ENCODE data around the gene DLEC1.

DLEC1 gene

DNA sequence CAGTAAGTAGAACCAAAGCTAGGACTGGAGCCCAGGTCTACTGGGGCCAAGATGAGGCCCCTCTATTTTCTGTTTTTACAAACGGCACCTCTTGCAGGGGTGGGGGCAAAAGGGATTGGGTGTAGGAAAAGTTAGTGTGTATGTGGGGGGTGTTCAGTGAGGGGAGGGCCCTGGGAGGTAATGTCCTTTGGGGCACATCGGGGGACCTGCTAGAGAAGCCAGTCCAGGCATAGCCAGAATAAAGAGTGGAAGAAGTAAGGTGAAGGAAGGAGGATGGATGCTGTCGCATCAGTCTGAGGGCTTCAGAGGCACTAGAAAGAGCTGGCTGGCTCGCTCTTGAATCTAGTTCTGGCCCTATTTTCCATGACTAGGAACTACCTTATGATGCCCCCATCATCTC is 12.2 kb upstream of the DLEC1 start:
- TF ChIP-seq, protein P1, sequence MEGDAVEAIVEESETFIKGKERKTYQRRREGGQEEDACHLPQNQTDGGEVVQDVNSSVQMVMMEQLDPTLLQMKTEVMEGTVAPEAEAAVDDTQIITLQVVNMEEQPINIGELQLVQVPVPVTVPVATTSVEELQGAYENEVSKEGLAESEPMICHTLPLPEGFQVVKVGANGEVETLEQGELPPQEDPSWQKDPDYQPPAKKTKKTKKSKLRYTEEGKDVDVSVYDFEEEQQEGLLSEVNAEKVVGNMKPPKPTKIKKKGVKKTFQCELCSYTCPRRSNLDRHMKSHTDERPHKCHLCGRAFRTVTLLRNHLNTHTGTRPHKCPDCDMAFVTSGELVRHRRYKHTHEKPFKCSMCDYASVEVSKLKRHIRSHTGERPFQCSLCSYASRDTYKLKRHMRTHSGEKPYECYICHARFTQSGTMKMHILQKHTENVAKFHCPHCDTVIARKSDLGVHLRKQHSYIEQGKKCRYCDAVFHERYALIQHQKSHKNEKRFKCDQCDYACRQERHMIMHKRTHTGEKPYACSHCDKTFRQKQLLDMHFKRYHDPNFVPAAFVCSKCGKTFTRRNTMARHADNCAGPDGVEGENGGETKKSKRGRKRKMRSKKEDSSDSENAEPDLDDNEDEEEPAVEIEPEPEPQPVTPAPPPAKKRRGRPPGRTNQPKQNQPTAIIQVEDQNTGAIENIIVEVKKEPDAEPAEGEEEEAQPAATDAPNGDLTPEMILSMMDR (IDR thresholded peaks at IDR 0.05; ENCODE audit: control insufficient read depth, insufficient read depth, low read depth, low read length, missing control alignments) = no peak
- H3K4me3 ChIP-seq (ENCODE audit: control insufficient read depth, low read depth, low read length) = no peak overlapping the region
- DNase-seq (ENCODE audit: low read depth) = no peak

DNA sequence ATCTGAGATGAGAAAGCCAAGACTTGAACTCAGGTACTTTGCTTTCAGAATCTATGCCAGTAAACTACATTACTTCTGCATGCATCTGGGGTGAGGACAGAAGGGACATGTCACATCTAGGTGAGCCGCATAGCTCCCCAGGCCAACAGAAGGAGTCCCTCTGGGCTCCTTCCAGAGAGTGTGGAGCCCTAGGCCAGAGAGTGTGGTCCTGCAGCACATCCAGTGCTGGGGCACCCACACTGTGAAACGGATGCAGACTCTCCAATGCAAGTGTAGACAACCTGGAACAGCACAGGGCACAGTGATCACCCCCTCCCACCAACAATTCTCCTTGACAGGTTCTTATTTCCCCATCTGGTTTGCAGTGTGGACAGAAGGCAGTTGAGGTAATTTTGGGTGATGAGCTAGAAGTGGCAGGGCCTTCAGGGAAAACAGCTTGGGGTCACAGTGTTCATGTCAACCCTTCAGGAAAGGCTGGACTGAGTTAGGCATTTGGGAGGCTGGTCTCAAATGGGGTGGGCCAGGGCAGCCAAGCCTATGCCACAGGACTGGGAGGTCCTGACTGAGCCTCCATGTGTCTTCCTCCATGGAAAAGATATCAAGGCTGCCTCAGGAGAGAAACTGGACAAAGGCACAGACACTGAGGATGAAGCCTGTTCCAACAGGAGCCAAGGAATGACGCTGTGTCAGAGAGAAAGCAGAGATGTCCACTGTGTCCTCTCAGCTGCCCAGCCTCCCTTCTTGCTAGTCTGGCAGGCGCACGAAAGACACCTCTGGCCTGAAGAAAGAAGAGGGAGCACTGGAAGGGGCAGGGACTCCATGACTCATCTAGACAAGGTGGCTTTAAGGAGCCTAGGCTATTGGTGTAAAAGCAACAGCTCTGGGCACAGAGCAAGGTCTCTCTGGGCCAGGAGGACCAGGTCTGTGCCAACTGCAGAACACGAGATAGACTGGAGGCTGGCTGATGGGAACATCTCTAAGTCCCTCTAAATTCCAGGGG is 11.2 kb upstream of the DLEC1 start:
- no peak for DNase-seq (ENCODE audit: low read depth)
- TF ChIP-seq, protein P1 (IDR thresholded peaks at IDR 0.05; ENCODE audit: control insufficient read depth, insufficient read depth, low read depth, low read length, missing control alignments) = no peak
- H3K4me3 ChIP-seq (ENCODE audit: control insufficient read depth, low read depth, low read length) = no peak overlapping the region

DNA sequence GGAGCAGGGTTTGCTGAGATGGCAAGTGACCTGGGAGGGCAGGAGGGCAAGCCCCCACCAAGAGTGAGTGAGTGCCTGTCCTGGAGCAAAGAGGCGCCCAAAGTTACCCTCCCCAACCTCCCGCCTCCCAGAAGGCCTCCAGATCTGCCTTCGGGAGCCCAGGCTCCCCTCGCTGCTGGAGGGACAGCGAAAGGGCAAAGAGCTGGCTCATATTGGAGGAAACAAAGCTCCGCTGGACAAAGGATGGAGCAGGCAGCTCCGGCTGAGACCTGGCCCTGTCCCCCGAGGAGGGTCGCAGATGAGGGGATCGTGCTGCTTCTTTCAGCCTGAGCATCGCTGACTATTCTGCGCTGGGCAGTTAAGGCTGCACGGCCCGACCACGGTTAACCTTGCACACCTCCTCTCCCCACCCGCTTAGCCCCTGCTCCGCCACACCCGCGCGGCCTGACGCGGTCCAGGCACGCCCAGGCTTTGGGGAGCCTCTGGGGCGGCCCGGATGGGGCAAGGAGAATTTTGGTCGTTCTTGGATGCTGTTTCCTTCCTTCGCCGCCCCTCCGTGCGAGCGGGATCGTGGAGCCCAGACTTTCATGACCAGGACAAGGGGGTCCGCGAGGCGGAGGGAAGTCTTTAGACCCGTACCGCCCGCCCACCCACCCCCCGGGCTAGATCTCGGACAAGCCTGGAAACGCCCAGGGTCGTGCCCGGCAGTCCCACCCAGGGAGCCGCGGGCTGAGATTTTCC is 10.2 kb upstream of the DLEC1 start:
- DNase-seq (ENCODE audit: low read depth) = no peak

DNA sequence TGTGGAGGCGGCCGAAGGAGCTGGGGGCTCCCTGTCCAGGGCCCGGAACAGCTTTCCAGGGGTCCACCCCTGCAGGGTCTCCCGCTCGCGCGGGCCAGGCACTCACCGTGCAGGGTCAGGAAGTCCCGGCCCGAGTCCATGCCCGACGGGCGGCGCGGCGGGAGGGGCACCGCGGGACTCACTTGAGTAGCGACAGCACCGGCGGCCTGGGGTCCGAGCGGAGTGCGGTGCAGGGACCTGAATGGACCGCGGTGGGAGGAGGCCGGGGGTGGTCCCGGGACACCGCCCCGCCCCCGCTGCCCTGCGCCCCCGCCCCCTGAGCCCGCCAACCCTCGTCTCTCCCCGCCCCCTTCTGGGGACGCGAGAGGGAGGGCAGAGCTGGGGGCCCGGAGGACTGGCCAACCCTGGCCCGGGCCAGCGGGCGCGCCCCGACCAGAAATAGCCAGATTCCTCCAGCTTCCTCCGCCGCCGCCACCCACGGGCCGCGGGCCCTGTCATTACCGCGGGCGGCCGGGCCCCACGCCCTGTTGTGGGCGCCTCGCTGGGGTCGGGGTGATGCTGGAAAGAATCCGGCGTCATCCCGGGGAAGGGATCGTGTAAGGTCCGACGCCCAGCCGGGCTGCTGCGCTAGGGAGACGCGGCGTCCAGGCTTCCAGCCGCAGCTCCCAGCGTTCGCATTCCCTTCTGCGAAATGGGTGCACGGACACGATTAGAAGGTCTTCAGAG is 9.4 kb upstream of the DLEC1 start, which contains the start of gene PLCD1:
Gene PLCD1 (minus strand): TSS at position 243 of the 726 bp plus-strand sequence. CDS start 103 bp downstream, at position 140.
- peak within 1 kb of the TSS; percentile 74 for H3K4me3 ChIP-seq (ENCODE audit: control insufficient read depth, low read depth, low read length)
- TF ChIP-seq, protein P1 (IDR thresholded peaks at IDR 0.05; ENCODE audit: control insufficient read depth, insufficient read depth, low read depth, low read length, missing control alignments) = no peak

More for the DNA sequence above, 10.2 kb upstream of the DLEC1 start:
- H3K4me3 ChIP-seq (ENCODE audit: control insufficient read depth, low read depth, low read length) = peak overlapping the region; percentile 74
- TF ChIP-seq, protein P1 (IDR thresholded peaks at IDR 0.05; ENCODE audit: control insufficient read depth, insufficient read depth, low read depth, low read length, missing control alignments) = no peak

DNA sequence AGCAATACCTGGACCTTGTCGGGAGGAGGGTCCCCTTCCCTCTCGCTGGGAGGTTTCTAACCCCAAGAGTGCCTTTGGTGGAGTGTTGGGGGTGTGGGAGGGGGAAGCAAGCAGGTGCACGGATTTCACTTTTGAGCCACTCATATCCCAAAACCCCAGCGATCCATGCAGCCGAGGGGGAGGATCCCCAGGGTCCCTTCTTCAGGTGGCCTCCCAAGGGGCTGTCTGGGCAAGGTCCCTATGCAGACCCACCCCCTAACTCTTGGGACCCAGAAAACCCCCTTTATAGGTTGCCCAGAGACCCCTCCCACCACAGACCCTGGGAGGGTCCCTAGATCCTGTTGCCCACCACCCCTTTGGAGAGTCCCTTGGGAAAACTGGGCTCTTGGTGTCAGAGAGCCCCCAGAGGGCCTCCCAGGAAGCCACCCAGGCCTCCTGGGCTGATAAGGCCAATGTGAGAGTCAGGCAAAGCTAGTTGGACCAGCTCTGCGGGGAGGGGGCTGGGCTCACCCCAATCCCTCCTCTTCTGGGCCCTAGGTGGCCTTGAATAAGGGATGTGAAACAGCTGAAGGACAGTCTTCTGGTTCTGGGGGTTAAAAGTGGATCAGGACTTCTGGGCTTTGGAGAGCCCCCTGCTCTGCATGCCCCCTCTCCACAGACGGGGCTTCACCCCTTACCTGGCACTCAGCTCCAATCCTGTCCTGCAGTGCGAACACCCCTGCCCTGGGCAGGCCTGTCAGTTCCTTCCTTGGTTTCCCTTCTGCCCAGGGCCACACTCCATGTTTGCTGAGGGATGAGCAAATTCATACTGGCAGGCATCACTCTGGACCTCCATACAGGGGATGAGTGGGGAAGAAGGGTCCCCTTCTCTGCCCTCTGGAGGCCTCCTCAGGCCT is 8.6 kb upstream of the DLEC1 start:
- peak overlapping the region; percentile 74 for H3K4me3 ChIP-seq (ENCODE audit: control insufficient read depth, low read depth, low read length)
- TF ChIP-seq, protein P1 (IDR thresholded peaks at IDR 0.05; ENCODE audit: control insufficient read depth, insufficient read depth, low read depth, low read length, missing control alignments) = no peak
- no peak for DNase-seq (ENCODE audit: low read depth)

More for the DNA sequence above, 9.4 kb upstream of the DLEC1 start, which contains the start of gene PLCD1:
- DNase-seq (ENCODE audit: low read depth) = no peak

Data from AG09309 (cell line).